ENCODE results near the gene HYAL4. TPM values are rescaled to one million over a fixed set of nuclear protein-coding genes. Genes with fewer than 3 reads are reported as not detected.
"Not testable (repeated sequence)": the region's sequence is repeated elsewhere in the genome, so short reads cannot be mapped to it uniquely, and the experiment has no call there.

The HYAL4 gene
- total and polyA plus RNA-seq, 2 experiments from 2014 or later = 0.07 TPM; not detected in 1

DNA sequence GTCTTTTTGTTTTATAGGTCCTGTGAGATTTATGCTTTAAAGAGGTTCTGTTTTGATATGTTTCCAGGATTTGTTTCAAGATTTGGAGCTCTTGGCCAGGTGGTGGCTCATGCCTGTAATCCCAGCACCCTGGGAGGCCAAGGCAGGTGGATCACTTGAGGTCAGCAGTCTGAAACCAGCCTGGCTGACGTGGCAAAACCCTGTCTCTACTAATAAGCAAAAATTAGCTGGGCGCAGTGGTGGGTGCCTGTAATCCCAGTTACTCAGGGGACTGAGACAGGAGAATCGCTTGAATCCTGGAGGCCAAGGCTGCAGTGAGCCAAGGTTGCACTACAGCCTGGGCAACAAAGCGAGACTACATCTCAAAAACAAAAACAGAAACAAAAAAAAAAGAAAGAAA lies 8.3 kb upstream of the HYAL4 start:
- Histone ChIP-seq H3K27me3 (no peaks in the 10 kb centered on the region), H3K36me3 (replicated peaks; ENCODE audit: insufficient read depth, low read depth) (no peaks in the 10 kb centered on the region), H3K4me3 (no peak overlapping the region), H3K79me2 (no peaks in the 10 kb centered on the region), H3K9me3 (ENCODE audit: low read depth) (no peaks in the 10 kb centered on the region), H4K20me1 (ENCODE audit: insufficient read depth, poor library complexity, severe bottlenecking) (no peaks in the 10 kb centered on the region), H3K4me1 (ENCODE audit: insufficient read depth) (no peaks in the 10 kb centered on the region), H3K4me2 (no peak overlapping the region), H3K27ac (no peak overlapping the region), H2AFZ (no peak overlapping the region), H3K9me2 (replicated peaks; ENCODE audit: insufficient read depth) (no peaks in the 10 kb centered on the region)
- TF ChIP-seq EZH2phosphoT487 (IDR thresholded peaks at IDR 0.05; ENCODE audit: low read depth, severe bottlenecking, unreplicated experiment) (no peak), EZH2 (IDR thresholded peaks at IDR 0.05; ENCODE audit: borderline replicate concordance) (no peak), CTCF (IDR thresholded peaks at IDR 0.05; ENCODE audit: poor library complexity) (no peak)
- WGBS (ENCODE audit: low lambda C conversion rate, missing lambda C conversion rate) = 85% methylated on average over 4 of the region's 4 CpGs
- DNase-seq (ENCODE audit: low spot score) = no peak

DNA sequence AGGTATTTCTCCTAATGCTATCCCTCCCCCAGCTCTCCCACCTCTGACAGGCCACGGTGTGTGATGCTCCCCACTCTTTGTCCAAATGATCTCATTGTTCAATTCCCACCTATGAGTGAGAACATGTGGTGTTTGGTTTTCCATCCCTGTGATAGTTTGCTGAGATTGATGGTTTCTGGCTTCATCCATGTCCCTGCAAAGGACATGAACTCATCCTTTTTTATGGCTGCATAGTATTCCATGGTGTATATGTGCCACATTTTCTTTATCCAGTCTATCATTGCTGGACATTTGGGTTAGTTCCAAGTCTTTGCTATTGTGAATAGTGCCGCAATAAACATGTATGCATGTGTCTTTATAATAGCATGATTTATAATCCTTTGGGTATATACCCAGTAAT lies 5.9 kb upstream of the HYAL4 start:
- H2AFZ ChIP-seq; H3K9me3 ChIP-seq (ENCODE audit: low read depth); H3K79me2 ChIP-seq; H3K4me3 ChIP-seq; H3K9me2 ChIP-seq (replicated peaks; ENCODE audit: insufficient read depth); H3K27ac ChIP-seq; H3K4me2 ChIP-seq; DNase-seq (ENCODE audit: low spot score); H3K4me1 ChIP-seq (ENCODE audit: insufficient read depth); H3K36me3 ChIP-seq (replicated peaks; ENCODE audit: insufficient read depth, low read depth); H3K27me3 ChIP-seq; H4K20me1 ChIP-seq (ENCODE audit: insufficient read depth, poor library complexity, severe bottlenecking): not testable (repeated sequence)
- 100% methylated on average over 2 of the region's 2 CpGs for WGBS (ENCODE audit: low lambda C conversion rate, missing lambda C conversion rate)

DNA sequence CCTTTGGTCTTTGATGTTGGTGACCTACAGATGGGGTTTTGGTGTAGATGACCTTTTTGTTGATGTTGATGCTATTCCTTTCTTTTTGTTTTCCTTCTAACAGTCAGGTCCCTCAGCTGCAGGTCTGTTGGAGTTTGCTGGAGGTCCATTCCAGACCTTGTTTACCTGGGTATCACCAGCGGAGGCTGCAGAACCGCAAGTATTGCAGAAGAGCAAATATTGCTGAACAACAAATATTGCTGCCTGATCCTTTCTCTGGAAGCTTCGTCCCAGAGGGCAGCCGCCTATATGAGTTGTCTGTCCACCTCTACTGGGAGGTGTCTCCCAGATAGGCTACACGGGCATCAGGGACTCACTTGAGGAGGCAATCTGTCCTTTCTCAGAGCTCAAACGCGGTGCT lies 827 bp upstream of the HYAL4 start:
- 79% methylated on average over 7 of the region's 7 CpGs for WGBS (ENCODE audit: low lambda C conversion rate, missing lambda C conversion rate)
- H2AFZ ChIP-seq; DNase-seq (ENCODE audit: low spot score); H3K79me2 ChIP-seq; H3K4me3 ChIP-seq; H3K9me3 ChIP-seq (ENCODE audit: low read depth); H3K27me3 ChIP-seq; H3K4me1 ChIP-seq (ENCODE audit: insufficient read depth); H3K9me2 ChIP-seq (replicated peaks; ENCODE audit: insufficient read depth); H3K27ac ChIP-seq; H3K4me2 ChIP-seq; H4K20me1 ChIP-seq (ENCODE audit: insufficient read depth, poor library complexity, severe bottlenecking); H3K36me3 ChIP-seq (replicated peaks; ENCODE audit: insufficient read depth, low read depth): not testable (repeated sequence)

DNA sequence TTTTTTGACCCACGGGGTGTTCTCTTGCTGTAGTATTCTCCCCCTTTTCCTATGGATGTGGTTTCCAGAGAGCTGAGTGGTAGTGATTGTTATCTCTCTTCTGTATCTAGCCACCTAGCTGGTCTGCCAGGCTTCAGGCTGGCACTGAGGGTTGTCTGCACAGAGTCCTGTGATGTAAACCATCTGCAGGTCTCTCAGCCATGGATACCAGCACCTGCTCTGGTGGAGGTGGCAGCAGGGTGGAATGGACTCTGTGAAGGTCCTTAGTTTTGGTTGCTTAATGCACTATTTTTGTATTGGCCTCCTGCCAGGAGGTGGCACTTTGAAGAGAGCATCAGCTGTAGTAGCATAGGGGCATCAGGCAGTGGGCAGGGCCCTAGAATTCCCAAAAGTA lies 851 bp downstream of the HYAL4 start:
- H3K4me2 ChIP-seq = no peak overlapping the region
- H3K36me3 ChIP-seq (replicated peaks; ENCODE audit: insufficient read depth, low read depth) = no peaks in the 10 kb centered on the region
- no peaks in the 10 kb centered on the region for H3K9me2 ChIP-seq (replicated peaks; ENCODE audit: insufficient read depth)
- WGBS (ENCODE audit: low lambda C conversion rate, missing lambda C conversion rate) = 100% methylated on average over 1 of the region's 1 CpG
- no peaks in the 10 kb centered on the region for H3K79me2 ChIP-seq
- no peaks in the 10 kb centered on the region for H3K9me3 ChIP-seq (ENCODE audit: low read depth)
- DNase-seq (ENCODE audit: low spot score) = no peak
- H3K27me3 ChIP-seq = no peaks in the 10 kb centered on the region
- no peak overlapping the region for H3K27ac ChIP-seq
- no peak overlapping the region for H2AFZ ChIP-seq
- no peaks in the 10 kb centered on the region for H3K4me1 ChIP-seq (ENCODE audit: insufficient read depth)
- no peak overlapping the region for H3K4me3 ChIP-seq
- no peak for TF ChIP-seq EZH2phosphoT487 (IDR thresholded peaks at IDR 0.05; ENCODE audit: low read depth, severe bottlenecking, unreplicated experiment)
- no peak for TF ChIP-seq EZH2 (IDR thresholded peaks at IDR 0.05; ENCODE audit: borderline replicate concordance)
- no peak for TF ChIP-seq CTCF (IDR thresholded peaks at IDR 0.05; ENCODE audit: poor library complexity)
- no peaks in the 10 kb centered on the region for H4K20me1 ChIP-seq (ENCODE audit: insufficient read depth, poor library complexity, severe bottlenecking)

All from hepatocyte (in vitro differentiated cells).